HG03135 (cell line): ENCODE results near the gene DOCK7.
"Not testable (repeated sequence)": the region's sequence is repeated elsewhere in the genome, so short reads cannot be mapped to it uniquely, and the experiment has no call there.

Experiments used
- ATAC-seq: cut with Tn5 transposase; IDR thresholded peaks from one replicate; pipeline ENCODE4 v1.9.1; 2021; ENCODE audit warnings: mild to moderate bottlenecking, moderate library complexity; ENCODE audit not compliant: unreplicated experiment

Gene DOCK7

GRCh38 chr1:62613890-62614289 is 74.3 kb downstream of the DOCK7 start:
- ATAC-seq, result no peak

- peak; percentile 96 for ATAC-seq
Observed at GRCh38 chr1:62613325-62613727, 74.9 kb downstream of the DOCK7 start.

- ATAC-seq, result no peak
Observed at GRCh38 chr1:62612770-62613169, 75.4 kb downstream of the DOCK7 start.

GRCh38 chr1:62610588-62610987 is 77.6 kb downstream of the DOCK7 start:
- not testable (repeated sequence) for ATAC-seq

GRCh38 chr1:62608905-62609304 is 79.3 kb downstream of the DOCK7 start:
- ATAC-seq, result no peak

- ATAC-seq, result no peak
Observed at GRCh38 chr1:62601457-62601856, 86.7 kb downstream of the DOCK7 start.

- no peak for ATAC-seq
Observed at GRCh38 chr1:62599044-62599443, 89.1 kb downstream of the DOCK7 start.

GRCh38 chr1:62597281-62597680 is 90.9 kb downstream of the DOCK7 start, which contains the start of gene ANGPTL3:
ANGPTL3 (plus strand) TSS chr1:62597520; CDS start chr1:62597567, 47 bp downstream.
- ATAC-seq, result no peak

GRCh38 chr1:62595647-62596046 is 92.5 kb downstream of the DOCK7 start:
- no peak for ATAC-seq

- ATAC-seq, result no peak
Observed at GRCh38 chr1:62593825-62594394, 94.3 kb downstream of the DOCK7 start.

- ATAC-seq, result no peak
Observed at GRCh38 chr1:62590970-62591368, 97.2 kb downstream of the DOCK7 start.

GRCh38 chr1:62590255-62590969 is 97.8 kb downstream of the DOCK7 start:
- no peak for ATAC-seq

- no peak for ATAC-seq
Observed at GRCh38 chr1:62589321-62589720, 98.9 kb downstream of the DOCK7 start.

- ATAC-seq, result no peak
Observed at GRCh38 chr1:62588000-62588399, 100.2 kb downstream of the DOCK7 start.

- no peak for ATAC-seq
Observed at GRCh38 chr1:62585469-62586155, 102.6 kb downstream of the DOCK7 start.

GRCh38 chr1:62573675-62574074 is 114.5 kb downstream of the DOCK7 start:
- ATAC-seq, result no peak

GRCh38 chr1:62572476-62572875 is 115.7 kb downstream of the DOCK7 start:
- ATAC-seq, result no peak

GRCh38 chr1:62571517-62571916 is 116.7 kb downstream of the DOCK7 start:
- ATAC-seq, result not testable (repeated sequence)

GRCh38 chr1:62567926-62568325 is 120.3 kb downstream of the DOCK7 start:
- ATAC-seq, result not testable (repeated sequence)

- not testable (repeated sequence) for ATAC-seq
Observed at GRCh38 chr1:62567182-62567581, 121.0 kb downstream of the DOCK7 start.

GRCh38 chr1:62561306-62561705 is 126.9 kb downstream of the DOCK7 start:
- no peak for ATAC-seq

- no peak for ATAC-seq
Observed at GRCh38 chr1:62544570-62544969, 143.6 kb downstream of the DOCK7 start.
